ENCODE data around the gene PHACTR1. TPM values are rescaled to one million over a fixed set of nuclear protein-coding genes. Genes with fewer than 3 reads are reported as not detected.

The PHACTR1 gene
- polyA plus RNA-seq, 1 of the 3 experiments (the other 2 are of a cell fraction): 0.12 TPM

DNA sequence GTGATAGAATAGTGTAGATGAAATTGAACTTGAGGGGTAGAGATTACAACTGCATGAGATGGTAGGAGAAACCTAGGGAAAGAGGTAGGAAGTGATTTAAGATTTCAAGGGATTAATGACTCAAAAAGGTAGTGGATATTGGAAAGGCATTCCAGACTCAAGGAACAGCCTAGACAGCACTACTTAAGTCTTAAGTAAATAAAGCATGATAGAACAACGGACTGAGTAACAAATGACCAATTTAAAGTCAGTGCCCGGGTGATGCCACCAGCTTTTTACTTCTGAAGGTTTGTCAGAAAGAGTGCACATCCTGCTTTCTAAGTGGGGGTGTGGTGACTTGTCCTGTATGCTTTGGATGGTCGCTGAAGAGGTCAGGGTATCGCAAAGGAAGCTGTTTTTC is 81.8 kb downstream of the PHACTR1 start (continued):
- TF ChIP-seq, protein P1, sequence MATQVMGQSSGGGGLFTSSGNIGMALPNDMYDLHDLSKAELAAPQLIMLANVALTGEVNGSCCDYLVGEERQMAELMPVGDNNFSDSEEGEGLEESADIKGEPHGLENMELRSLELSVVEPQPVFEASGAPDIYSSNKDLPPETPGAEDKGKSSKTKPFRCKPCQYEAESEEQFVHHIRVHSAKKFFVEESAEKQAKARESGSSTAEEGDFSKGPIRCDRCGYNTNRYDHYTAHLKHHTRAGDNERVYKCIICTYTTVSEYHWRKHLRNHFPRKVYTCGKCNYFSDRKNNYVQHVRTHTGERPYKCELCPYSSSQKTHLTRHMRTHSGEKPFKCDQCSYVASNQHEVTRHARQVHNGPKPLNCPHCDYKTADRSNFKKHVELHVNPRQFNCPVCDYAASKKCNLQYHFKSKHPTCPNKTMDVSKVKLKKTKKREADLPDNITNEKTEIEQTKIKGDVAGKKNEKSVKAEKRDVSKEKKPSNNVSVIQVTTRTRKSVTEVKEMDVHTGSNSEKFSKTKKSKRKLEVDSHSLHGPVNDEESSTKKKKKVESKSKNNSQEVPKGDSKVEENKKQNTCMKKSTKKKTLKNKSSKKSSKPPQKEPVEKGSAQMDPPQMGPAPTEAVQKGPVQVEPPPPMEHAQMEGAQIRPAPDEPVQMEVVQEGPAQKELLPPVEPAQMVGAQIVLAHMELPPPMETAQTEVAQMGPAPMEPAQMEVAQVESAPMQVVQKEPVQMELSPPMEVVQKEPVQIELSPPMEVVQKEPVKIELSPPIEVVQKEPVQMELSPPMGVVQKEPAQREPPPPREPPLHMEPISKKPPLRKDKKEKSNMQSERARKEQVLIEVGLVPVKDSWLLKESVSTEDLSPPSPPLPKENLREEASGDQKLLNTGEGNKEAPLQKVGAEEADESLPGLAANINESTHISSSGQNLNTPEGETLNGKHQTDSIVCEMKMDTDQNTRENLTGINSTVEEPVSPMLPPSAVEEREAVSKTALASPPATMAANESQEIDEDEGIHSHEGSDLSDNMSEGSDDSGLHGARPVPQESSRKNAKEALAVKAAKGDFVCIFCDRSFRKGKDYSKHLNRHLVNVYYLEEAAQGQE (IDR thresholded peaks at IDR 0.05; ENCODE audit: low read depth, low read length): no peak
- TF ChIP-seq GABPA (IDR thresholded peaks at IDR 0.05; ENCODE audit: low read depth) (no peak), CHD2 (IDR thresholded peaks at IDR 0.05; ENCODE audit: low read length, partially characterized antibody) (no peak), NRF1 (IDR thresholded peaks at IDR 0.05; ENCODE audit: low read depth, low read length) (no peak), GATA2 (CRISPR knock-in tag; IDR thresholded peaks at IDR 0.05) (no peak), MEF2A (IDR thresholded peaks at IDR 0.05; ENCODE audit: borderline replicate concordance, low read depth) (no peak), ELF1 (IDR thresholded peaks at IDR 0.05) (no peak), SIN3A (IDR thresholded peaks at IDR 0.05; ENCODE audit: borderline replicate concordance, low read depth, low read length) (no peak), TEAD4 (IDR thresholded peaks at IDR 0.05; ENCODE audit: borderline replicate concordance, insufficient read depth) (no peak)
- TF ChIP-seq, protein P2, sequence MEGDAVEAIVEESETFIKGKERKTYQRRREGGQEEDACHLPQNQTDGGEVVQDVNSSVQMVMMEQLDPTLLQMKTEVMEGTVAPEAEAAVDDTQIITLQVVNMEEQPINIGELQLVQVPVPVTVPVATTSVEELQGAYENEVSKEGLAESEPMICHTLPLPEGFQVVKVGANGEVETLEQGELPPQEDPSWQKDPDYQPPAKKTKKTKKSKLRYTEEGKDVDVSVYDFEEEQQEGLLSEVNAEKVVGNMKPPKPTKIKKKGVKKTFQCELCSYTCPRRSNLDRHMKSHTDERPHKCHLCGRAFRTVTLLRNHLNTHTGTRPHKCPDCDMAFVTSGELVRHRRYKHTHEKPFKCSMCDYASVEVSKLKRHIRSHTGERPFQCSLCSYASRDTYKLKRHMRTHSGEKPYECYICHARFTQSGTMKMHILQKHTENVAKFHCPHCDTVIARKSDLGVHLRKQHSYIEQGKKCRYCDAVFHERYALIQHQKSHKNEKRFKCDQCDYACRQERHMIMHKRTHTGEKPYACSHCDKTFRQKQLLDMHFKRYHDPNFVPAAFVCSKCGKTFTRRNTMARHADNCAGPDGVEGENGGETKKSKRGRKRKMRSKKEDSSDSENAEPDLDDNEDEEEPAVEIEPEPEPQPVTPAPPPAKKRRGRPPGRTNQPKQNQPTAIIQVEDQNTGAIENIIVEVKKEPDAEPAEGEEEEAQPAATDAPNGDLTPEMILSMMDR (IDR thresholded peaks at IDR 0.05): no peak

DNA sequence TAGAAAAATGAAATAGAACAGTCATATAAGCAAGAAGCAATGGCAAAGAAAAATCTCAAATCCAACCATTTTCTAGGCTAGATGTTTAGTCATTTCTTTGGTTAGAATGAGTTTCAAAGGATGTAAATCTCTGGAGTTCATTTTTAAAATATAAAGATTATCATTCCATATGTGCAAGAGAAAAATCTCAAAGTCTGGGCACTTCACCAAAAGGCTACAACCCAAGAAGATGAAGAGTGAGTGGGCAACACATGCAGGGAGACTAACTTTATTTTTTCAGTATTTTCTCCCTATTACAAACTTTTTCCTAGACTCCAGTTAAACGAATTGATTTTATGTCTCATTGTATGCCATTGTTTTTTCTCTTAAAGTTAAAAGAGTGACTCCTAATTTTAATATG is 83.6 kb downstream of the PHACTR1 start:
- no peaks in the 10 kb centered on the region for H3K79me2 ChIP-seq (ENCODE audit: insufficient read depth)
- no peaks in the 10 kb centered on the region for H3K4me1 ChIP-seq (ENCODE audit: control insufficient read depth in 1 of 2, insufficient read depth in 2 of 2, low read depth in 1 of 2, low read length in 1 of 2)
- H3K9ac ChIP-seq: no peak overlapping the region
- ChIA-PET CTCF (interaction anchor here (0.7 kb wide), 1 partner anchor 56 kb away, joined by 4 read pairs; no protein-coding TSS in a partner anchor), POLR2A (no interaction called here)
- no peaks in the 10 kb centered on the region for H3K27me3 ChIP-seq (ENCODE audit: insufficient read depth)
- DNase-seq: no peak
- H3K9me3 ChIP-seq: no peaks in the 10 kb centered on the region
- H3K4me3 ChIP-seq (ENCODE audit: low read depth in 2 of 2, low read length in 1 of 2): no peak overlapping the region
- WGBS (ENCODE audit: low lambda C conversion rate): 3% methylated on average over 1 of the region's 1 CpG
- H3K4me2 ChIP-seq: no peak overlapping the region
- H3K9me2 ChIP-seq: no peaks in the 10 kb centered on the region
- H3K36me3 ChIP-seq (replicated peaks in 1 of 2; ENCODE audit: control insufficient read depth in 1 of 2, insufficient read depth in 2 of 2, low read length in 1 of 2): no peaks in the 10 kb centered on the region
- no peaks in the 10 kb centered on the region for H3F3A ChIP-seq (replicated peaks; ENCODE audit: insufficient read depth)
- no peaks in the 10 kb centered on the region for H4K20me1 ChIP-seq (ENCODE audit: insufficient read depth)
- H2AFZ ChIP-seq (ENCODE audit: low read depth): no peak overlapping the region
- no peak overlapping the region for H3K27ac ChIP-seq (ENCODE audit: low read depth in 2 of 2, low read length in 1 of 2)
- TF ChIP-seq, protein P3, sequence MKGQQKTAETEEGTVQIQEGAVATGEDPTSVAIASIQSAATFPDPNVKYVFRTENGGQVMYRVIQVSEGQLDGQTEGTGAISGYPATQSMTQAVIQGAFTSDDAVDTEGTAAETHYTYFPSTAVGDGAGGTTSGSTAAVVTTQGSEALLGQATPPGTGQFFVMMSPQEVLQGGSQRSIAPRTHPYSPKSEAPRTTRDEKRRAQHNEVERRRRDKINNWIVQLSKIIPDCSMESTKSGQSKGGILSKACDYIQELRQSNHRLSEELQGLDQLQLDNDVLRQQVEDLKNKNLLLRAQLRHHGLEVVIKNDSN (IDR thresholded peaks at IDR 0.05; ENCODE audit: borderline replicate concordance, low read depth): no peak
- TF ChIP-seq, protein P1 (IDR thresholded peaks at IDR 0.05; ENCODE audit: low read depth, low read length): no peak
- no peak for TF ChIP-seq GATA2 (CRISPR knock-in tag; IDR thresholded peaks at IDR 0.05)
- no peak for TF ChIP-seq RAD21 (IDR thresholded peaks at IDR 0.05; ENCODE audit: low read length)
- TF ChIP-seq RCOR1 (IDR thresholded peaks at IDR 0.05; ENCODE audit: low read length): no peak
- no peak for TF ChIP-seq TAF1 (IDR thresholded peaks at IDR 0.05; ENCODE audit: borderline replicate concordance, low read depth, low read length)
- no peak for TF ChIP-seq TCF12 (IDR thresholded peaks at IDR 0.05)
- no peak for TF ChIP-seq MXI1 (IDR thresholded peaks at IDR 0.05; ENCODE audit: low read depth, low read length)
- TF ChIP-seq, protein P2 (IDR thresholded peaks at IDR 0.05): no peak
- TF ChIP-seq TEAD4 (IDR thresholded peaks at IDR 0.05; ENCODE audit: borderline replicate concordance, insufficient read depth): no peak
- no peak for TF ChIP-seq JUND (IDR thresholded peaks at IDR 0.05)

All from SK-N-SH (cell line).